ENCODE results near the gene PCDHA1.

PCDHA1 gene

GRCh38 chr5:140923601-140924000 lies 137.7 kb downstream of the PCDHA1 start:
- H3K4me1 ChIP-seq (ENCODE audit: control insufficient read depth, insufficient read depth, low read length) = no peaks in the 10 kb centered on the region
- CTCF ChIA-PET = interaction anchor here (0.7 to 1.0 kb wide), 2 partner anchors 42 to 54 kb away, joined by 3 to 5 read pairs; partner anchors contain the start of gene PCDHA13
- H3K4me3 ChIP-seq (ENCODE audit: low read depth, low read length) = no peak overlapping the region
- H3K36me3 ChIP-seq (ENCODE audit: control insufficient read depth in 2 of 2, insufficient read depth in 1 of 2, low read length in 2 of 2) = no peaks in the 10 kb centered on the region
- H3K9me3 ChIP-seq (ENCODE audit: control insufficient read depth, insufficient read depth, low read depth, low read length) = no peaks in the 10 kb centered on the region
- no peak overlapping the region for H3K27ac ChIP-seq (ENCODE audit: extremely low read depth, low read depth, low read length)
- POLR2A ChIA-PET = no interaction called here
- TF ChIP-seq SETDB1 (IDR thresholded peaks at IDR 0.05; ENCODE audit: insufficient read length, low read length) = no peak

GRCh38 chr5:140925806-140926442 lies 140.0 kb downstream of the PCDHA1 start, which contains the start of gene PCDHAC1:
TSS of gene PCDHAC1 (plus strand) at chr5:140926299. CDS start at chr5:140926893, 594 bp downstream.
- Histone ChIP-seq H3K36me3 (ENCODE audit: control insufficient read depth in 2 of 2, insufficient read depth in 1 of 2, low read length in 2 of 2) (no peaks in the 10 kb centered on the region), H3K9me3 (ENCODE audit: control insufficient read depth, insufficient read depth, low read depth, low read length) (no peaks in the 10 kb centered on the region), H3K4me3 (ENCODE audit: low read depth, low read length) (peak within 1 kb of the TSS; percentile 52), H3K4me1 (ENCODE audit: control insufficient read depth, insufficient read depth, low read length) (no peaks in the 10 kb centered on the region), H3K27ac (ENCODE audit: extremely low read depth, low read depth, low read length) (no peak within 1 kb of the TSS)
- TF ChIP-seq ZFHX2 (tag by site-specific recombination; conservative IDR thresholded peaks at IDR 0.05) = 0 out of 2 replicates have a peak, but pooled peaks have one; percentile 19
- TF ChIP-seq SP2 (tag by site-specific recombination; IDR thresholded peaks at IDR 0.05) = peak; percentile 57
- peak; percentile 49; the same call in 1 of the 2 replicates for TF ChIP-seq ZBTB20 (tag by site-specific recombination; IDR thresholded peaks at IDR 0.05)
- TF ChIP-seq ZNF398 (tag by site-specific recombination; IDR thresholded peaks at IDR 0.05) = peak; percentile 56; the same call in 1 of the 2 replicates
- TF ChIP-seq ZFP41 (tag by site-specific recombination; IDR thresholded peaks at IDR 0.05; ENCODE audit: borderline replicate concordance) = no peak
- TF ChIP-seq, protein P1, sequence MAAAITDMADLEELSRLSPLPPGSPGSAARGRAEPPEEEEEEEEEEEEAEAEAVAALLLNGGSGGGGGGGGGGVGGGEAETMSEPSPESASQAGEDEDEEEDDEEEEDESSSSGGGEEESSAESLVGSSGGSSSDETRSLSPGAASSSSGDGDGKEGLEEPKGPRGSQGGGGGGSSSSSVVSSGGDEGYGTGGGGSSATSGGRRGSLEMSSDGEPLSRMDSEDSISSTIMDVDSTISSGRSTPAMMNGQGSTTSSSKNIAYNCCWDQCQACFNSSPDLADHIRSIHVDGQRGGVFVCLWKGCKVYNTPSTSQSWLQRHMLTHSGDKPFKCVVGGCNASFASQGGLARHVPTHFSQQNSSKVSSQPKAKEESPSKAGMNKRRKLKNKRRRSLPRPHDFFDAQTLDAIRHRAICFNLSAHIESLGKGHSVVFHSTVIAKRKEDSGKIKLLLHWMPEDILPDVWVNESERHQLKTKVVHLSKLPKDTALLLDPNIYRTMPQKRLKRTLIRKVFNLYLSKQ (tag by site-specific recombination; IDR thresholded peaks at IDR 0.05; ENCODE audit: borderline replicate concordance) = no peak
- peak; percentile 60 for TF ChIP-seq SP3 (tag by site-specific recombination; IDR thresholded peaks at IDR 0.05)
- TF ChIP-seq IKZF3 (tag by site-specific recombination; IDR thresholded peaks at IDR 0.05) = no peak
- ChIA-PET CTCF (interaction anchor here (0.6 to 3.4 kb wide), 20 partner anchors 9 to 1887 kb away, joined by 3 to 35 read pairs (median 5); partner anchors contain the start of genes PCDHA12 and PCDHA13), POLR2A (interaction anchor here (0.7 to 1.6 kb wide), 2 partner anchors 40 to 76 kb away, joined by 3 to 7 read pairs; partner anchors contain the start of gene PCDHAC2)

DNA sequence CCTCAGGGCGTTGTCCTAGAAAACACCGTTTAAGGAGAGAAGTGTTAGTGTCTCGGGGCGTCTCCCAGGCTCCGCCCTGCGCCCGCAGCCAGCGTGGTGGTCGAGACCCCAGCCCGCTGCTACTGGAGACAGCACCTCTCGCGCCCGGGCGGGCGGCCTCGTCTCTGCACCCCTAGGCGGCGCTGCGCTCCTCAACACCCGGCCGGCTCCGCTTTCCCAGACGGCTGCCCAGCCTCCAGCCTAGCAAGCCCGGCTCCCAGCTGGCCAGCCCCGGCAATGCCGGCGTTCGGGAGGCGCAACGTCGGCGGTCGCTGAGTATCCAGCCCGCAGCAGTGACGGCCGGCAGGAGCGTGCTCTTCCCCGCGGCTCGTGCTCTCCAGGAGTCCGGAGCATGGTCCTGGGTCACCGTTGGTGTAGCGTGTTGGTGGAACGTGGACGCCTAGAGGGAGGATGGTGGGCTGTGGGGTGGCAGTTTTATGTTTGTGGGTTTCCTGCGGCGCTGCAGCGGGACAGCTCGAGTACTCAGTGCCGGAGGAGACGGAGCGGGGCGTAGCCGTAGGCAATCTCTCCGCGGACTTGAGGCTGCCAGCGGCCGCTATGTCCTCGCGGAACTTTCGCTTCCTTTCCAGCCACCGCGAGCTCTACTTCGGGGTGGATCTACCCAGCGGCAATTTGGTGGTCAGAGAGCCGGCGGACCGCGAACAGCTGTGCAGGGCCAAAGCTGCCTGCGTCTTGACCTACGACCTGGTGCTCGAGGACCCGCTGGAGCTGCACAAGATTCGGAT lies 140.7 kb downstream of the PCDHA1 start:
- H3K36me3 ChIP-seq (ENCODE audit: control insufficient read depth in 2 of 2, insufficient read depth in 1 of 2, low read length in 2 of 2) = no peaks in the 10 kb centered on the region
- peak overlapping the region; percentile 52 for H3K4me3 ChIP-seq (ENCODE audit: low read depth, low read length)
- ChIA-PET CTCF (interaction anchor here (0.6 to 3.4 kb wide), 28 partner anchors 8 to 1888 kb away, joined by 3 to 35 read pairs (median 4); partner anchors contain the start of genes PCDHA12 and PCDHA13), POLR2A (interaction anchor here (0.7 to 1.6 kb wide), 3 partner anchors 40 to 113 kb away, joined by 3 to 7 read pairs (median 3); partner anchors contain the start of gene PCDHAC2)
- H3K4me1 ChIP-seq (ENCODE audit: control insufficient read depth, insufficient read depth, low read length) = no peaks in the 10 kb centered on the region
- no peak overlapping the region for H3K27ac ChIP-seq (ENCODE audit: extremely low read depth, low read depth, low read length)
- no peaks in the 10 kb centered on the region for H3K9me3 ChIP-seq (ENCODE audit: control insufficient read depth, insufficient read depth, low read depth, low read length)
- TF ChIP-seq ZFP41 (tag by site-specific recombination; IDR thresholded peaks at IDR 0.05; ENCODE audit: borderline replicate concordance) = no peak
- no peak for TF ChIP-seq ZNF626 (tag by site-specific recombination; IDR thresholded peaks at IDR 0.05)
- TF ChIP-seq ZNF398 (tag by site-specific recombination; IDR thresholded peaks at IDR 0.05) = no peak
- TF ChIP-seq SALL2 (tag by site-specific recombination; IDR thresholded peaks at IDR 0.05; ENCODE audit: borderline replicate concordance) = no peak
- TF ChIP-seq, protein P2, sequence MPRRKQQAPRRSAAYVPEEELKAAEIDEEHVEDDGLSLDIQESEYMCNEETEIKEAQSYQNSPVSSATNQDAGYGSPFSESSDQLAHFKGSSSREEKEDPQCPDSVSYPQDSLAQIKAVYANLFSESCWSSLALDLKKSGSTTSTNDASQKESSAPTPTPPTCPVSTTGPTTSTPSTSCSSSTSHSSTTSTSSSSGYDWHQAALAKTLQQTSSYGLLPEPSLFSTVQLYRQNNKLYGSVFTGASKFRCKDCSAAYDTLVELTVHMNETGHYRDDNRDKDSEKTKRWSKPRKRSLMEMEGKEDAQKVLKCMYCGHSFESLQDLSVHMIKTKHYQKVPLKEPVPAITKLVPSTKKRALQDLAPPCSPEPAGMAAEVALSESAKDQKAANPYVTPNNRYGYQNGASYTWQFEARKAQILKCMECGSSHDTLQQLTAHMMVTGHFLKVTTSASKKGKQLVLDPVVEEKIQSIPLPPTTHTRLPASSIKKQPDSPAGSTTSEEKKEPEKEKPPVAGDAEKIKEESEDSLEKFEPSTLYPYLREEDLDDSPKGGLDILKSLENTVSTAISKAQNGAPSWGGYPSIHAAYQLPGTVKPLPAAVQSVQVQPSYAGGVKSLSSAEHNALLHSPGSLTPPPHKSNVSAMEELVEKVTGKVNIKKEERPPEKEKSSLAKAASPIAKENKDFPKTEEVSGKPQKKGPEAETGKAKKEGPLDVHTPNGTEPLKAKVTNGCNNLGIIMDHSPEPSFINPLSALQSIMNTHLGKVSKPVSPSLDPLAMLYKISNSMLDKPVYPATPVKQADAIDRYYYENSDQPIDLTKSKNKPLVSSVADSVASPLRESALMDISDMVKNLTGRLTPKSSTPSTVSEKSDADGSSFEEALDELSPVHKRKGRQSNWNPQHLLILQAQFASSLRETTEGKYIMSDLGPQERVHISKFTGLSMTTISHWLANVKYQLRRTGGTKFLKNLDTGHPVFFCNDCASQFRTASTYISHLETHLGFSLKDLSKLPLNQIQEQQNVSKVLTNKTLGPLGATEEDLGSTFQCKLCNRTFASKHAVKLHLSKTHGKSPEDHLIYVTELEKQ (tag by site-specific recombination; IDR thresholded peaks at IDR 0.05; ENCODE audit: borderline replicate concordance) = no peak
- TF ChIP-seq MZF1 (tag by site-specific recombination; IDR thresholded peaks at IDR 0.05; ENCODE audit: borderline replicate concordance) = no peak
- no peak for TF ChIP-seq PRDM6 (tag by site-specific recombination; IDR thresholded peaks at IDR 0.05)
- TF ChIP-seq ZNF658 (tag by site-specific recombination; IDR thresholded peaks at IDR 0.05) = no peak
- TF ChIP-seq ZBTB21 (tag by site-specific recombination; IDR thresholded peaks at IDR 0.05) = no peak
